Stimulated activated CD4-positive, alpha-beta T cell treated with anti-CD3 and anti-CD28 coated beads, TNF-alpha, amount 100 ng/mL, for 48 hours (primary cell): ENCODE results near the gene MGAT2.
"Not testable (repeated sequence)": the region's sequence is repeated elsewhere in the genome, so short reads cannot be mapped to it uniquely, and the experiment has no call there.

Experiments
- DNase-seq, 3 donors: peaks; one replicate each; pipeline ENCODE4 v3.0.0-alpha.2; 2020; ENCODE audit warnings: low read depth in 3 of 3

MGAT2 gene

GRCh38 chr14:49620182-49621113 lies at the start of gene MGAT2, which contains the start of gene RPL36AL:
TSS of gene MGAT2 (plus strand) at chr14:49620799. CDS start at chr14:49621269, 470 bp downstream.
TSS of gene RPL36AL (minus strand) at chr14:49620626. CDS start at chr14:49619104, 1,522 bp downstream.
- DNase-seq, result peak; percentile 89 to 92 (median 90)

- DNase-seq, result no peak
These were observed 46.6 kb upstream of the MGAT2 start for GRCh38 chr14:49574038-49574437.

- no peak for DNase-seq
These were observed 42.5 kb upstream of the MGAT2 start for GRCh38 chr14:49578141-49578540.

- no peak for DNase-seq
These were observed 40.8 kb upstream of the MGAT2 start for GRCh38 chr14:49579841-49580240.

- DNase-seq, result no peak
These were observed 39.1 kb upstream of the MGAT2 start for GRCh38 chr14:49581209-49582112.

GRCh38 chr14:49582113-49582977 lies 38.3 kb upstream of the MGAT2 start:
- DNase-seq, result no peak

GRCh38 chr14:49583629-49584028 lies 37.0 kb upstream of the MGAT2 start:
- no peak for DNase-seq

GRCh38 chr14:49584058-49584457 lies 36.5 kb upstream of the MGAT2 start:
- no peak for DNase-seq

- not testable (repeated sequence) for DNase-seq
These were observed 35.5 kb upstream of the MGAT2 start for GRCh38 chr14:49584981-49585640.

GRCh38 chr14:49585803-49586672 lies 34.6 kb upstream of the MGAT2 start, which contains the start of gene RPS29:
TSS of gene RPS29 (minus strand) at chr14:49586380. CDS start at chr14:49586346, 34 bp downstream.
- DNase-seq, result peak; percentile 91 to 98 (median 98)

GRCh38 chr14:49586673-49587460 lies 33.7 kb upstream of the MGAT2 start:
- DNase-seq, result peak in 2 of 3 donors; percentile 37 to 44

- no peak for DNase-seq
These were observed 31.2 kb upstream of the MGAT2 start for GRCh38 chr14:49589387-49589786.

GRCh38 chr14:49593016-49593415 lies 27.6 kb upstream of the MGAT2 start:
- no peak for DNase-seq

- no peak for DNase-seq
These were observed 26.1 kb upstream of the MGAT2 start for GRCh38 chr14:49594347-49595091.

- DNase-seq, result no peak
These were observed 22.5 kb upstream of the MGAT2 start for GRCh38 chr14:49598189-49598484.

GRCh38 chr14:49598485-49599300 lies 21.9 kb upstream of the MGAT2 start, which contains the start of gene LRR1:
TSS of gene LRR1 (plus strand) at chr14:49598940. CDS start at chr14:49599021, 81 bp downstream.
- peak; percentile 69 to 81 (median 76) for DNase-seq

- no peak for DNase-seq
These were observed 13.0 kb upstream of the MGAT2 start for GRCh38 chr14:49607583-49607982.
